ENCODE measurements around the gene ZSCAN32. TPM values are rescaled to one million over a fixed set of nuclear protein-coding genes. Genes with fewer than 3 reads are reported as not detected.
A peak's percentile ranks its signal among the peaks of the same experiment; 100 is the strongest.

ZSCAN32 gene
- total RNA-seq, 1 experiment from 2014 or later = 9.0 TPM

- peak; percentile 91 for DNase-seq (ENCODE audit: low read depth, low spot score)
- in situ Hi-C loops (cut with HindIII; ENCODE audit: low pct_unique_long_range_greater_than_20kb, low sequenced_read_pairs) = no loop called here
These were observed 35.9 kb downstream of the ZSCAN32 start for GRCh38 chr16:3364774-3365427.

GRCh38 chr16:3363793-3364192 lies 37.0 kb downstream of the ZSCAN32 start:
- in situ Hi-C loops (cut with HindIII; ENCODE audit: low pct_unique_long_range_greater_than_20kb, low sequenced_read_pairs) = no loop called here
- no peak for DNase-seq (ENCODE audit: low read depth, low spot score)

GRCh38 chr16:3362931-3363330 lies 37.9 kb downstream of the ZSCAN32 start:
- no peak for DNase-seq (ENCODE audit: low read depth, low spot score)
- in situ Hi-C loops (cut with HindIII; ENCODE audit: low pct_unique_long_range_greater_than_20kb, low sequenced_read_pairs) = no loop called here

- in situ Hi-C loops (cut with HindIII; ENCODE audit: low pct_unique_long_range_greater_than_20kb, low sequenced_read_pairs) = no loop called here
- no peak for DNase-seq (ENCODE audit: low read depth, low spot score)
These were observed 41.9 kb downstream of the ZSCAN32 start for GRCh38 chr16:3358871-3359270.

GRCh38 chr16:3356118-3356517 lies 44.7 kb downstream of the ZSCAN32 start:
- DNase-seq (ENCODE audit: low read depth, low spot score) = peak; percentile 16
- in situ Hi-C loops (cut with HindIII; ENCODE audit: low pct_unique_long_range_greater_than_20kb, low sequenced_read_pairs) = no loop called here

- no peak for DNase-seq (ENCODE audit: low read depth, low spot score)
- in situ Hi-C loops (cut with HindIII; ENCODE audit: low pct_unique_long_range_greater_than_20kb, low sequenced_read_pairs) = no loop called here
These were observed 45.2 kb downstream of the ZSCAN32 start, which contains the start of gene OR2C1 for GRCh38 chr16:3355589-3355988. Gene OR2C1, plus strand, starts transcription at chr16:3355889. Its CDS starts 52 bp downstream, at chr16:3355941.

- in situ Hi-C loops (cut with HindIII; ENCODE audit: low pct_unique_long_range_greater_than_20kb, low sequenced_read_pairs) = no loop called here
- DNase-seq (ENCODE audit: low read depth, low spot score) = no peak
These were observed 51.6 kb downstream of the ZSCAN32 start for GRCh38 chr16:3349175-3349574.

- in situ Hi-C loops (cut with HindIII; ENCODE audit: low pct_unique_long_range_greater_than_20kb, low sequenced_read_pairs) = no loop called here
- DNase-seq (ENCODE audit: low read depth, low spot score) = no peak
These were observed 52.1 kb downstream of the ZSCAN32 start for GRCh38 chr16:3348547-3349167.

GRCh38 chr16:3347586-3347985 lies 53.2 kb downstream of the ZSCAN32 start:
- in situ Hi-C loops (cut with HindIII; ENCODE audit: low pct_unique_long_range_greater_than_20kb, low sequenced_read_pairs) = no loop called here
- DNase-seq (ENCODE audit: low read depth, low spot score) = no peak

GRCh38 chr16:3346041-3346440 lies 54.8 kb downstream of the ZSCAN32 start:
- DNase-seq (ENCODE audit: low read depth, low spot score) = no peak

More at GRCh38 chr16:3346041-3346440, 54.8 kb downstream of the ZSCAN32 start:
- in situ Hi-C loops (cut with HindIII; ENCODE audit: low pct_unique_long_range_greater_than_20kb, low sequenced_read_pairs) = no loop called here

Other genes starting within 250 kb of the ZSCAN32 start
- 0.21 TPM in 1 of 2 replicates, not detected in the other for gene OR1F1, start 212.8 kb downstream of the ZSCAN32 start, total RNA-seq (2014; rRNA removed; shearing (Covaris generic))
- gene ZNF200, start 165.8 kb downstream of the ZSCAN32 start, total RNA-seq (2014; rRNA removed; shearing (Covaris generic)) = 9.4 and 11.5 TPM in 2 replicates
- gene MEFV, start 144.4 kb downstream of the ZSCAN32 start, total RNA-seq (2014; rRNA removed; shearing (Covaris generic)) = not detected in 2 replicates
- 42.9 and 48.0 TPM in 2 replicates for gene ZNF263, start 117.5 kb downstream of the ZSCAN32 start, total RNA-seq (2014; rRNA removed; shearing (Covaris generic))
- gene TIGD7, start 95.6 kb downstream of the ZSCAN32 start, total RNA-seq (2014; rRNA removed; shearing (Covaris generic)) = 2.8 and 3.6 TPM in 2 replicates
- gene ZNF75A, start 95.5 kb downstream of the ZSCAN32 start, total RNA-seq (2014; rRNA removed; shearing (Covaris generic)) = 17.2 and 17.6 TPM in 2 replicates
- not detected in 2 replicates for gene OR2C1, start 45.1 kb downstream of the ZSCAN32 start, total RNA-seq (2014; rRNA removed; shearing (Covaris generic))
- 11.6 and 13.4 TPM in 2 replicates for gene ZNF174, start 211 bp upstream of the ZSCAN32 start, total RNA-seq (2014; rRNA removed; shearing (Covaris generic))
- gene ZNF597, start 42.5 kb upstream of the ZSCAN32 start, total RNA-seq (2014; rRNA removed; shearing (Covaris generic)) = 2.8 and 3.1 TPM in 2 replicates
- 4.7 and 5.2 TPM in 2 replicates for gene NAA60, start 42.7 kb upstream of the ZSCAN32 start, total RNA-seq (2014; rRNA removed; shearing (Covaris generic))
- not detected in 2 replicates for gene C16orf90, start 94.5 kb upstream of the ZSCAN32 start, total RNA-seq (2014; rRNA removed; shearing (Covaris generic))
- gene CLUAP1, start 100.0 kb upstream of the ZSCAN32 start, total RNA-seq (2014; rRNA removed; shearing (Covaris generic)) = 19.0 and 23.6 TPM in 2 replicates
- not detected in 2 replicates for gene NLRC3, start 176.4 kb upstream of the ZSCAN32 start, total RNA-seq (2014; rRNA removed; shearing (Covaris generic))
- gene SLX4, start 210.6 kb upstream of the ZSCAN32 start, total RNA-seq (2014; rRNA removed; shearing (Covaris generic)) = 1.8 and 2.0 TPM in 2 replicates

Measured in SK-MEL-5 (cell line).